Loucy (cell line): Measurements from ENCODE around the gene SYNGAP1.
"Not testable (repeated sequence)": the region's sequence is repeated elsewhere in the genome, so short reads cannot be mapped to it uniquely, and the experiment has no call there.

Experiments
- H2AFZ ChIP-seq: fragments of 200-600 bp; sonication (generic); 2 replicates; pipeline ENCODE4 v1.6.0; 2016; ENCODE audit warnings: antibody characterized with exemption, mild to moderate bottlenecking, low read length, moderate library complexity
- H3F3A ChIP-seq: fragments of 200-600 bp; 2 replicates; pipeline ENCODE4 v1.6.0; 2016; ENCODE audit warnings: antibody characterized with exemption, low read depth, mild to moderate bottlenecking
- H3K27me3 ChIP-seq: fragments of 200-600 bp; sonication (generic); 2 replicates; pipeline ENCODE4 v1.6.1; 2014; ENCODE audit warnings: low read length, mild to moderate bottlenecking; ENCODE audit not compliant: insufficient read depth, poor library complexity, severe bottlenecking
- H3K36me3 ChIP-seq: fragments of 200-600 bp; sonication (generic); 2 replicates; pipeline ENCODE4 v1.6.1; 2016; ENCODE audit warnings: low read length; ENCODE audit not compliant: insufficient read depth
- H3K4me1 ChIP-seq: fragments of 200-600 bp; sonication (generic); 2 replicates; pipeline ENCODE4 v1.5.1; 2014; ENCODE audit warnings: low read length, mild to moderate bottlenecking; ENCODE audit not compliant: insufficient read depth, poor library complexity, severe bottlenecking
- H3K4me2 ChIP-seq: fragments of 200-600 bp; sonication (generic); 2 replicates; pipeline ENCODE4 v1.6.0; 2014; ENCODE audit warnings: antibody characterized with exemption, low read length, low read depth, mild to moderate bottlenecking; ENCODE audit not compliant: poor library complexity, severe bottlenecking
- H3K4me3 ChIP-seq: fragments of 200-600 bp; sonication (generic); 2 replicates; pipeline ENCODE4 v1.5.1; 2014; ENCODE audit warnings: low read length, mild to moderate bottlenecking, mixed read lengths; ENCODE audit not compliant: poor library complexity, severe bottlenecking
- H3K79me2 ChIP-seq: fragments of 200-600 bp; sonication (generic); 2 replicates; pipeline ENCODE4 v1.6.1; 2014; ENCODE audit warnings: low read length; ENCODE audit not compliant: insufficient read depth
- H3K9ac ChIP-seq: fragments of 200-600 bp; sonication (generic); 2 replicates; pipeline ENCODE4 v1.6.0; 2014; ENCODE audit warnings: mild to moderate bottlenecking, low read depth, low read length, moderate library complexity; ENCODE audit not compliant: poor library complexity, severe bottlenecking
- H3K9me2 ChIP-seq: fragments of 200-600 bp; sonication (generic); replicated peaks from 2 replicates; pipeline ENCODE4 v1.6.1; 2016; ENCODE audit warnings: low read depth, low read length, mixed read lengths
- H3K9me3 ChIP-seq: fragments of 200-600 bp; sonication (generic); 2 replicates; pipeline ENCODE4 v1.6.1; 2014; ENCODE audit warnings: mild to moderate bottlenecking, antibody characterized with exemption, low read length, low read depth; ENCODE audit not compliant: insufficient read depth
- H4K20me1 ChIP-seq: fragments of 200-600 bp; sonication (generic); 2 replicates; pipeline ENCODE4 v1.6.0; 2014; ENCODE audit warnings: antibody characterized with exemption, low read length, mild to moderate bottlenecking; ENCODE audit not compliant: insufficient read depth, poor library complexity, severe bottlenecking
- CTCF ChIP-seq: fragments of 200-600 bp; sonication (generic); conservative IDR thresholded peaks from 2 replicates; pipeline ENCODE4 v1.5.1; 2014; ENCODE audit warnings: mild to moderate bottlenecking, antibody characterized with exemption, low read length
- EZH2phosphoT487 ChIP-seq: fragments of 200-600 bp; IDR thresholded peaks from 2 replicates; pipeline ENCODE4 v1.6.1; 2018; ENCODE audit warnings: antibody characterized with exemption, mild to moderate bottlenecking, moderate library complexity, borderline replicate concordance

SYNGAP1 gene

GRCh38 chr6:33373960-33374910 lies 45.6 kb upstream of the SYNGAP1 start:
- Histone ChIP-seq H3K9ac (no peak overlapping the region), H3K9me2 (no peaks in the 10 kb centered on the region), H2AFZ (no peak overlapping the region), H4K20me1 (no peaks in the 10 kb centered on the region), H3K4me2 (no peak overlapping the region), H3K27me3 (no peaks in the 10 kb centered on the region), H3K79me2 (no peaks in the 10 kb centered on the region), H3K9me3 (no peaks in the 10 kb centered on the region), H3K4me1 (no peaks in the 10 kb centered on the region), H3K4me3 (no peak overlapping the region), H3F3A (no peaks in the 10 kb centered on the region), H3K36me3 (no peaks in the 10 kb centered on the region)
- TF ChIP-seq EZH2phosphoT487: no peak
- no peak for TF ChIP-seq CTCF

- Histone ChIP-seq H3K9me3 (no peaks in the 10 kb centered on the region), H2AFZ (no peak overlapping the region), H3K9ac (no peak overlapping the region), H3K36me3 (no peaks in the 10 kb centered on the region), H3K79me2 (no peaks in the 10 kb centered on the region), H3K4me3 (no peak overlapping the region), H3F3A (no peaks in the 10 kb centered on the region), H3K9me2 (no peaks in the 10 kb centered on the region), H3K4me2 (no peak overlapping the region), H3K27me3 (no peaks in the 10 kb centered on the region), H4K20me1 (no peaks in the 10 kb centered on the region), H3K4me1 (no peaks in the 10 kb centered on the region)
- TF ChIP-seq CTCF (no peak), EZH2phosphoT487 (no peak)
These were observed 44.7 kb upstream of the SYNGAP1 start for GRCh38 chr6:33375143-33375671.

GRCh38 chr6:33377171-33377570 lies 42.7 kb upstream of the SYNGAP1 start:
- H3K9me2 ChIP-seq: no peaks in the 10 kb centered on the region
- no peaks in the 10 kb centered on the region for H3K27me3 ChIP-seq
- H3K9me3 ChIP-seq: no peaks in the 10 kb centered on the region
- H2AFZ ChIP-seq: 0 out of 2 replicates have a peak overlapping the region, but pooled peaks have one; percentile 19
- H4K20me1 ChIP-seq: no peaks in the 10 kb centered on the region
- no peaks in the 10 kb centered on the region for H3K4me1 ChIP-seq
- no peak overlapping the region for H3K4me3 ChIP-seq
- H3F3A ChIP-seq: no peaks in the 10 kb centered on the region
- no peak overlapping the region for H3K4me2 ChIP-seq
- no peaks in the 10 kb centered on the region for H3K79me2 ChIP-seq
- no peak for TF ChIP-seq EZH2phosphoT487
- no peak for TF ChIP-seq CTCF
- H3K36me3 ChIP-seq: no peaks in the 10 kb centered on the region
- no peak overlapping the region for H3K9ac ChIP-seq

- not testable (repeated sequence) for H3K9ac ChIP-seq, H3K4me2 ChIP-seq, H3K36me3 ChIP-seq, H3K4me1 ChIP-seq, H3K9me3 ChIP-seq, H2AFZ ChIP-seq, H3K9me2 ChIP-seq, H3K4me3 ChIP-seq, H3K79me2 ChIP-seq, H3F3A ChIP-seq, H3K27me3 ChIP-seq, H4K20me1 ChIP-seq
These were observed 40.7 kb upstream of the SYNGAP1 start for GRCh38 chr6:33379184-33379583.
